VCaP (cell line): ENCODE results near the gene AKAP6.

Experiments
- H3K27ac ChIP-seq: fragments of 450-650 bp; 2 replicates; pipeline ENCODE4 v1.5.1; 2017
- CTCF ChIP-seq: fragments of 450-650 bp; conservative IDR thresholded peaks from 2 replicates; pipeline ENCODE4 v1.5.1; 2017; ENCODE audit warnings: mild to moderate bottlenecking, moderate library complexity

AKAP6 gene

GRCh38 chr14:32545506-32546210 is 216.6 kb downstream of the AKAP6 start:
- TF ChIP-seq CTCF: no peak
- no peak overlapping the region for H3K27ac ChIP-seq

- no peak for TF ChIP-seq CTCF
- H3K27ac ChIP-seq: no peak overlapping the region
These were observed 217.1 kb downstream of the AKAP6 start for GRCh38 chr14:32546246-32546645.

GRCh38 chr14:32552766-32553165 is 223.7 kb downstream of the AKAP6 start:
- H3K27ac ChIP-seq: no peak overlapping the region
- no peak for TF ChIP-seq CTCF

GRCh38 chr14:32559048-32559447 is 229.9 kb downstream of the AKAP6 start:
- TF ChIP-seq CTCF: no peak

GRCh38 chr14:32559590-32559989 is 230.5 kb downstream of the AKAP6 start:
- H3K27ac ChIP-seq: no peak overlapping the region
- TF ChIP-seq CTCF: no peak

More at GRCh38 chr14:32559048-32559447, 229.9 kb downstream of the AKAP6 start:
- H3K27ac ChIP-seq: no peak overlapping the region

- H3K27ac ChIP-seq: no peak overlapping the region
- TF ChIP-seq CTCF: peak; percentile 91
These were observed 231.2 kb downstream of the AKAP6 start for GRCh38 chr14:32560209-32560857.

- no peak overlapping the region for H3K27ac ChIP-seq
- TF ChIP-seq CTCF: no peak
These were observed 232.4 kb downstream of the AKAP6 start for GRCh38 chr14:32561520-32561919.
